ENCODE data around the gene BTBD16.

Gene BTBD16

DNA sequence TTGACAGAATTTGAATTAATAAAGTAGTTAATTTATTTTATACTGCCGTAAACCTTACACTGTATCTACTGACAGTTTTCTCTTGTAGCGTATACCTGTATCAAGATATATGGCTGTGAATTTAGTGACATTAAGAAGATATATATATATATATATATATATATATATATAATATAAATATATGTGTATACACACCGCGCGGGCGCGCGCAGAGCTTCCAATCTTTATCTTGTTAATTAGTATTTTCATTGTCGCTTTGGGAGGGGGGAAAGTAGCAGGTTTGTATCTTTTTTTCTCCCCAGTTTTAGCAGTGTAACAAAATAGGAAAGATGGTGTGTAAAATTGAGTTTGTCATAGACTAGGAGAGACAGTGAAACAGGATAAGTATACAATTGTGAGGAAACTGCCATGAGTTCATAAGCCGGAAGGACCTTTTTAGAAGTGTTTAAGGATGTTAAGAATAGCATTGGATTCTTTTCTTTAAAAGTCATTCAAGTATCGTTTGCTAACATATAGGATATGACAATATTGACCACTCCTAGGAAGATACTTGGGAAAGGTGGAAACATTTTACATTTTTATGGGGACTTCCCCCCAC, 105.4 kb downstream of the BTBD16 start:
- DNase-seq = no peak

DNA sequence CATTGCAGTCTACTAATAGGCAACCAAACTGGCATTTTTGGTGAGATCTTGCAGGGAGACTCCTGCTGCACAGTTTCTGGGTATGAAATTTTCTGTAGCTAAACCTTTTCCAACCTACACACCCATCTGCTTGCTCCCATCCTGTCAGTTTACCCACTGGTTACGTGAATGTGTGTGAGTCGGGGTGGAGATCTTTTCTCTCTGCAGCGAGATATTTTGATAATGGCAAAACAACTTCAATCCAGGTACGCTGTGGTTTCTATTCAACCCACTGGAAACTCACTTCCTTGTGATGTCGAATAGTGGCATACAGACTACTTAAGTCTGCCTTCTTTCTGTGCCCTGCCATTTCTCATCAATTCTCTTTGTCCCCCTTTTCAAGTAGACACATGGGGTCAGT, 107.9 kb downstream of the BTBD16 start:
- no peak for DNase-seq

- DNase-seq = no peak
Measured at GRCh38 chr10:122379537-122379936, 108.4 kb downstream of the BTBD16 start.

- no peak for DNase-seq
Measured at GRCh38 chr10:122380703-122381102, 109.6 kb downstream of the BTBD16 start.

GRCh38 chr10:122381680-122382079, 110.6 kb downstream of the BTBD16 start:
- DNase-seq = no peak

GRCh38 chr10:122386514-122386913, 115.4 kb downstream of the BTBD16 start:
- DNase-seq = no peak

DNA sequence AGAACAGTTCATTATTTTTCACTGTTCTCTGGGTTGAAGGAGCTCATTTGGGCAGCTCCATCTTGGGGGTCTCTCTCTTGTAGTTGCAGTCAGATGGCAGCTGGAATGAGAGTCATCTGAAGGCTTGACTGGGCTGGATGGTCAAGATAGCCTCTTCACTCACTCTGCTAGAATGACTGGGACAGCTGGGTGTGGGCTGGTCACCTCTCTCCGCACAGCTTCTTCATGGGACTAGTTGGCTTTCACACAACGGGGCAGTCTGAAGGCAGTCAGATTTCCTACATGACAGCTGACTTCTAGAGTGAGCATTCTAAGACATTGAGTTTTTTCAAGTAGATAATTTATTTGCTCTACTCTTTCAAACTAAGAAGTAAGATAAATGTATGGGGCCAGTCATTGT, 116.5 kb downstream of the BTBD16 start:
- DNase-seq = no peak

Measured in fibroblast of skin of right quadriceps (primary cell).